ENCODE measurements around the gene ADAMTS7.
"Not testable (repeated sequence)": the region's sequence is repeated elsewhere in the genome, so short reads cannot be mapped to it uniquely, and the experiment has no call there.

ADAMTS7 gene

GRCh38 chr15:78779176-78779785, 32.0 kb downstream of the ADAMTS7 start:
- DNase-seq = not testable (repeated sequence)

- no peak for DNase-seq
Measured at GRCh38 chr15:78778422-78778821, 32.8 kb downstream of the ADAMTS7 start.

- not testable (repeated sequence) for DNase-seq
Measured at GRCh38 chr15:78777953-78778345, 33.3 kb downstream of the ADAMTS7 start.

DNA sequence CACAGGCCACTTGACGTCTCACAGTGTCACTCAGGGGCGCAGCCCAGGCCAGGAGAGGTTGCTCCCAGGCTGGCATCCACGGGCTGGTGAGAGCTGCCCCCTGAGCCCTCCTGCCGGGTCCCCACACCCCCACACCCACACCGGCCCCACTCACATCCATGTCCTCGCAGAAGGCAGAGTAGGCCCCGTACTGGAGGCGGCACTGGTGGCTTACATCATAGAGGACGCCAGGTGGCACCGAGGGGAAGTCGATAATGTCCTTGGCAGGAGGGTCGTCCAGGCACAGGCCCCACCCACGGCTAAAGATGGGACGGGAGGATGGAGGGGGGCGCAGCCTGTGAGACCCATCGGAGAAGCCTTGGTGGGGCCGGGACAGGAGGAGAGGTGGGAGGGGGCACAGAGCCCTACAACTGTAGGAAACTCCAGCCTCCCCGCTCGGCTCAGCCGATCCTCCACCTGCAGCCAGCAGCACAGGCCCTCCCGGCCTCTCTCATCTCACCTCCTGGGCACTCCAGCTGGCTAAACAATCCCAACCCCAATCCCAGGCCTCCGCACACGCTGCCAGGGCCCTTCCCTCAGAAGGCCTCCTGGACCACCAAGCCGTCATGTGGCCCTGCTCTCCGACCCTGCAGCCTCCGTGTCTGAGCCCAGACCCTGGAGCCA, 33.8 kb downstream of the ADAMTS7 start:
- not testable (repeated sequence) for DNase-seq

- not testable (repeated sequence) for DNase-seq
Measured at GRCh38 chr15:78776046-78776925, 35.0 kb downstream of the ADAMTS7 start.

DNA sequence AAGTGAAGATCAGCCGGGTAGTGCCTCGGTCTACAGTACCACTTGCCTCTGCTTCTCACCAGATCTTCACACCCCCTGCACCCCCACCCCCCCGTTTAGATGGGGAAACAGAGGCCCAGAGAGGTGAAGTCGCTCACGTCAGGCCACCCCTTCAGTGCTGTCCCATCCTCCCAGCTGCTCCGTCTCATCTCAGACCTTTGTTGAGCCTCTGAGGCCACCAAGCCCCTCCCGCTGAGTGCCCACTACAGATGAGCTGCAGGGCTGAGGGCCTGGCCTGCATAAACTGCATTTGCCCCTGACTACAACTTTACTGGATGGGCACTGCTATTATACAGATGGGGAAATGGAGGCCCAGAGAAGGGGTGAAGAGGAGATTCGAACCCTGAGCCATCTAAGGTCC, 35.8 kb downstream of the ADAMTS7 start:
- no peak for DNase-seq

DNA sequence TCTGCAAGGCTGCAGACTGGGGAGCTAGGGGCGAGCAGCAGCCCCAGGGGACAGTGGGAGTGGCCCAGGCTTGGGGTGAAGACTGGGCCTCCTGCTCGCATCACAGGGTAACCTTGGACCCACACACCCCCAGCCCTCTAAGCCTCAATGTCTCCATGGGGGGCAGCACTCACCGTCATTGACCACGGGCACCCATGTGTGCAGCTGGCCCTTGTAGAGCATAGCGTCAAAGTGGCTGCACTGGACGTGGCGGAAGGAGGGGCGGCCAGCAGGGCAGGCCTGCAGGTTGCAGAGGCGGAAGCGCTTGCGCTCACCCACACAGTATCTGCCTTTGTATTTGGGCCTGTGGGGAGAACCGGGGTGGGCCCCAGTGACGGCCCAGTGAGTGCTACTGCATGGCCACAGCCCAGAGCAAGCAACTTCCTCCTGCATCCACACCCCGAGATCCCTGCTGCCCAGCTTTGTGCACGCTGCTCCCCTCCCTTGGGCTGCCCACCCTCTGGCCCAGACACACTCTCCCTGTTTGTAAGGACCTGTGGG, 36.7 kb downstream of the ADAMTS7 start:
- not testable (repeated sequence) for DNase-seq

DNA sequence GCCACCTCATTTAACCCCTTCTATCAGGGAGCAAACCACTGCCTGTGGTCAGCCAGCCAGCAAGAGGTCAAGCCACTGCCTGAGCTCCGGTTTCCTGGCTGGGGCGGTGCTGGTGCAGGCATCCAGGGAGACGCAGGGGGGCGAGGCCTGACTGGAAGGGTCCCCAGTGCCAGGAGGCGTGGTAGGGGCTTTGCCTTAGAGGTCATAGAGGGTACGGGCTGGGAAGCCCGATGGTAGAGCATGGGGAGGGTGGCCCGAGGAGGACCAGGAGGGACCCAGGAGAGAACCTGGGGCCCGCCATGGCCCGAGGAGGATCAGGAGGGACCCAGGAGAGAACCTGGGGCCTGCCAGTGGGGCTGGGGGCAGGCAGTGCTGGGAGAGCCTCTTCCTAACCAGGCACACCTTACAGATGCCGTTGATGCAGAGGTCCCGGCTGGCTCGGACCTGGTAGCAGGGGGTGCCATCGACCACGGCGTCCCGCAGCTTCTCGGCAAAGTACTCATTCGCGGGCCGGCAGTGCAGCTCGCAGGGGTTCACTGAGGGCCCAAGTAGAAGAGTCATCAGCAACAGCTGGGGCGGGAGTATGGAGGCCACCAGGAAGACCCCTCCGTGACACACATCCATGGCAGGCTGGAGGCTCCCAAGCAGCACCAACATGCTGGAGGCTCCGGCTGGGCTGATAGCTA, 37.4 kb downstream of the ADAMTS7 start:
- DNase-seq = not testable (repeated sequence)

DNA sequence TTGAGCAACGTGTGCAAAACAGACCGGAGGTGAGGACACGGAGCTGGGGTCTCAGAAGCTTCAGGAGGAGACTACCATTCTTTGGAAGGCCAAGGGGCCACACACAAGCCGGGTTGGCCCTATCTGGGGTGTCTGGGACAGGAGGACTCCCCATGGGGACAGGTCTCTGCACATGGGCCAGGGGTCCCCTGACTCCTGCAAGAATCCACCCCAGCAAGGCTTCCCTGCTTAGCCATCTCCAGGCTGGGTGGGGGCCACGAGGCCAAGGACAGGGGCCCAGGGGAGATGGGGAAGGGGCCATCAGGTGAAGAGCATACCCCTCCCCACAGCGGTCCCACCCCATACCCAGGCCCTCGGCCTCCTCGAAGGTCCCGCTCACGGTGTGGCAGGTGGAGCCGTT, 38.5 kb downstream of the ADAMTS7 start:
- DNase-seq = no peak

DNA sequence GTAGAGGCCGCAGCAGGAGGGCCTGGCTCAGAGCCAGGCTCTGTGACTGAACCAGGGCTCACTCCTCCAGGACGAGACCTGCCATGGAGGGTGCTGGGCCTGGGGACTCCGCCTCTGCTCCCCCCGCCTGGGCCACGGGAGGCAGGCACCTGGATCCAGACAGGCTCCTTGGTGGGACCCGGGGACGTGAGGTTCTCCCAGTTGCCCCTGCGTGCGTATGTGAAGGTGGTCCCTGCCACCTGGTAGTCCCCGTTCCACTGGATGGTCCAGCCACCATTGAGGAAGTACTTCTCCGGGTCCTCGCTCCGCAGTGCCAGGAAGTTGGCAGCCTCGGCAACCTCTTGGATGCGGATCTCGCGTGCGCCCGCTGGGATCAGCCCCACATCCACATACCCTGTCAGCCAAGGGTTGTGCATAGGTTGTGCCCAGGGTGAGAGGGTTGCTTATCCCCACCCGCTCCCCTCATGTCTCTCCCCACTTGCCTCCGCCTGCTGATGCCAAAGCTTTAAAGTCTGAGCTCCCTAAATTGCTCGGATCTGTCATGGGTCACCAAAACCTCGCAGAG, 39.7 kb downstream of the ADAMTS7 start:
- DNase-seq = not testable (repeated sequence)

DNA sequence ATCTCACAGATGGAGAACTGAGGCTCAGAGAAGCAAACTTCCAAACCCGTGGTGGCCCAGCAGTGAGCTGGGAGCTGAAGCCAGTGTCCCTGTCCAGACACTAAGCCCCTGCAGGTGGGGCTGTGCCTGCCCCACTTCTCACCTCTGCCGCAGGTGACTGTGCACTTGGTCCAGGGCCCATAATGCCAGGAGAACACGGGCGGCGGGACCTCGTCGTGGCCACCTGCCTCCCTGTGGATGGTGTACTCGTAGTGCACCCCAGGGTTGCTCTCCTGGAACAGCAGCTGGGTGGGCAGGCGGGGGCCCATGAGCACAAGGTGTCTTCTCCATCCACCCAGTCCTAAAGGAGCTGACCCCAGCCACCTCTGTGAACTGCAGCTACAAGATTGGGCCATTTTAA, 40.2 kb downstream of the ADAMTS7 start:
- DNase-seq = not testable (repeated sequence)

GRCh38 chr15:78769473-78770225, 41.6 kb downstream of the ADAMTS7 start:
- DNase-seq = not testable (repeated sequence)

DNA sequence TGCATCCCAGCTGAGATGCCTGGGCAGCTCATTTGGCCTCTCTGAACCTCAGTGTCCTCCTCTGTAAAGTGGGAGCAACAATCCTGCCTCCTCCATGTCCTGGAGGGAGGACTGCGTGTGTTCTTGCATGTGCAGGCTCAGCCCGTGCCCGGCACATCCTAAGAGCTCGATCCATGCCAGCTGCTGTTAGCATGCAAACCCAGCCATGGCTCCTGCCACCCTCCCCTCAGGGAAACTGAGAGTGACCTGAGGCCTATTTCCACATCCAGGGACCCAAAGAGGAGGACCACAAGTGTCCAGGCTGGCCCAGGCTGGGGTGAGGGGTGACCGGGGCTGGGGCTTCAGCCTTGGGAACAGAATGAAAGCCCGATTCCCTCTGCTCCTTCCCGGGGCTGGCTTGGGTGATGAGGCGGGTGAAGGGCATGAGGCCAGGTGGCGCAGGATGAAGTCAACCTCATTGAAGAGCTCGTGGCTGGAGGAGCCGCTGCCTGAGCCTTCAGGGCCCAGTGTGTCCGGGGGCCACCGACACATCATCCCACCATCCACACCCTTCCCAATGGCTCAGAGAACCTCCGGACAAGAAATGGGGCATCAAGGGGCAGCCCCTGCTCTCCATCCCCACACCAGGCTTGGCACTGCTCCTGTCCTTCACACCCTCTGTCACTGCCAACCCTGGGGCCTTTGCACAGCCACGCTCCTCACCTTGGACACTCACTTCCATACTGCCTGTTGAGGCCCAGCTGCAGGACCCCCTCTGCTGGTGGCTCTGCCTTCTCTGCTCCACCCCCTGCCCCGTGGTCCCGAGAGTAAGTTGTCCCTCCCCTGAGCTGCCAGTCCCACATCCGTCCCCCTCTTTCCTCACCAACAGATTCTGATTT, 42.5 kb downstream of the ADAMTS7 start:
- no peak for DNase-seq

DNA sequence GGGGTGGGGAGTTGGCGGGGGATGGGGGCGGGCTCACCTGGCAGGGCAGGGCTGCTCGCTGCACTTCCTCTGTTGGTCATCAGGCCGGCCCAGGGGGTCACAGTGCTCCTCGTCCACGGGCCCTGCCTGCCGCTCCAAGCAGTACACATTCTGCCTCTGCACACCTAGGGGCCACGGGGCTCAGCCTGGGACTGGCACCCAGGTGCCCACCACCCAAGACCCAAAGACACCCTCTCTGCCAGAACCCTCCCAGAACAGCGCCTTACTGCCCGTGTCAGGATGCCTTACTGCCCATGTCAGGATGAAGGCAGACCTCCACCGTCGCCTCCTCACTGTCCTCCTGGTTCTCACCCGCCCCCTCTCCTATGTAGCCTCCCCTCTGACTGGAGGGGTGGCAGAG, 43.2 kb downstream of the ADAMTS7 start:
- DNase-seq = no peak

DNA sequence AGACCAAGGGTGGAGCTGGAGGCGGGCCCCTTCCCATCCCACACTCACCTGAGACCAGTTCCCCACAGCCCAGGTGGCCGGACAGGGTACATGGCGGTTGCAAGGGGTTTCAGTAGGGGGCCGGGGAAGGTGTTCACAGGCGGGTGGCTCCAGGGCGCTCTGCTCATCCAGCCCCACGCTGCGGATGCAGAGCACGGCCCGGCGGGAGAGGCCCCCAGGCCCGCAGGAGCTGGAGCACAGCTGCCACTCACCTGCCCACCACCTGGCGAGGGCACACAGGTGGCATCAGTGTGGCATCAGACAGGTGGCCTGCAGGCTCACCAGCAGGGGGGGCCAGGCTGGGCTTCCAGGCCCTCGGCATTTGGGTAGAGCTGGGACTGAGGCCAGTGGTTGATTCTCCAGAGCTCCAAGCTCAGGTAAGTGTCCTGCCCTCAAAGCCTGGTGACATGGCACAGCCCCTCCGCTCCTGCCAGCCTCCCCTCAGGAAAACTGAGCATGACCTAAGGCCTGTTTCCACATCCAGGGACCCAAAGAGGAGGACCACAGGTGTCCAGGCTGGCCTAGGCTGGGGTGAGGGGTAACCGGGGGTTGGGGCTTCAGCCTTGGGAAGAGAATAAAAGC, 43.8 kb downstream of the ADAMTS7 start:
- no peak for DNase-seq

DNA sequence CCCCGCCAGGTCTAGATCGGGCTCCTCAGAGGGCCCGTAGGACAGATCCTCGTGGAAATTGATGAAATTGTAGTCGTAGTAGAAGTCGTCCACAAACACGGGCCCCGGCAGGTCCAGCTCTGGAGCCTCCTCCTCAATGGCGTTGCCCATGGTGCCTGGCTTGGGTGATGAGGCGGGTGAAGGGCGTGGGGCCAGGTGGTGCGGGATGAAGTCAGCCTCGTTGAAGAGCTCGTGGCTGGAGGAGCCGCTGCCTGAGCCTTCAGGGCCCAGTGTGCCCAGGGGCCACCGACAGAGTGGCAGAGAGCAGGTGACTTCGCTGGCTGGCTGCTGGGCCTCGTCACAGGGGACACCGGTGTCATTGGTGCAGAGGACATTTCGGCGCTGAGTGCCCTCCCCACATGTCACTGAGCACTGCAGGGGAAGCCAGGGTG, 44.6 kb downstream of the ADAMTS7 start:
- not testable (repeated sequence) for DNase-seq

- no peak for DNase-seq
Measured at GRCh38 chr15:78766041-78766440, 45.2 kb downstream of the ADAMTS7 start.

GRCh38 chr15:78765154-78765860, 46.0 kb downstream of the ADAMTS7 start:
- DNase-seq = not testable (repeated sequence)

All from COR-L47 (cell line).